HCT116 (cell line): ENCODE measurements around the gene HEBP1. TPM values are rescaled to one million over a fixed set of nuclear protein-coding genes. Genes with fewer than 3 reads are reported as not detected.

Experiments used
- ATAC-seq: fragments of 200-7000 bp; cut with Tn5 transposase; 2 replicates; pipeline ENCODE4 v1.9.1; 2020; ENCODE audit warnings: mild to moderate bottlenecking, moderate library complexity
- BruUV-seq: library from RNA; stranded (reverse); fragments of 400-500 nt; replicated peaks from 2 replicates; lab custom pipeline; 2021; lab: Mats Ljungman, UMichigan
- CTCF ChIA-PET: fragments of 300-600 bp; sonication (Branson Sonifier 250); formaldehyde crosslinking; loops from one replicate; lab custom pipeline; 2021; ENCODE audit warnings: antibody characterized with exemption; lab: Charles Lee
- POLR2A ChIA-PET: fragments of 300-600, 350-600 bp; sonication (Branson Sonifier 250); formaldehyde crosslinking; loops from one replicate; lab custom pipeline; 2021; ENCODE audit warnings: antibody characterized with exemption; lab: Charles Lee
- RAD21 ChIA-PET, 2 experiments: fragments of 300-600 bp; sonication (Branson Sonifier 250); formaldehyde crosslinking; loops; one replicate each; lab custom pipeline; 2023; ENCODE audit warnings: low total read pairs in 2 of 2; ENCODE audit not compliant: uncharacterized antibody in 2 of 2, unreplicated experiment in 2 of 2, low non-redundant PET in 1 of 2; lab: Charles Lee
- DNase-seq: peaks from one replicate; pipeline ENCODE4 v3.0.0-alpha.2; 2010; ENCODE audit warnings: low read depth, low spot score
- H2AFZ ChIP-seq: fragments of 200-600 bp; shearing (Covaris generic), sonication (generic); 2 replicates; pipeline ENCODE4 v1.6.1; 2017; ENCODE audit warnings: low read depth, mixed run types, mixed read lengths, antibody characterized with exemption, low read length; ENCODE audit not compliant: poor library complexity, severe bottlenecking
- H3K27ac ChIP-seq: 2 replicates; pipeline ENCODE4 v1.5.1; 2012; ENCODE audit warnings: low read depth, low read length
- H3K27me3 ChIP-seq: fragments of 200-600 bp; sonication (generic); 2 replicates; pipeline ENCODE4 v1.6.1; 2016; ENCODE audit warnings: mixed run types, low read length, mixed read lengths; ENCODE audit not compliant: insufficient read depth
- H3K36me3 ChIP-seq, 2 experiments: fragments of 200-500 bp in 1 of 2; fragments of 200-600 bp in 1 of 2; sonication (Bioruptor generic) in 1 of 2; sonication (generic) in 1 of 2; 2 replicates each; pipeline versions ENCODE4 v1.5.1 to v1.6.1; 2014 to 2016; ENCODE audit warnings: low read length in 2 of 2, inconsistent platforms in 1 of 2, mixed read lengths in 1 of 2, mixed run types in 1 of 2; ENCODE audit not compliant: insufficient read depth in 2 of 2, control insufficient read depth in 1 of 2
- H3K4me1 ChIP-seq, 2 experiments: fragments of 200-600 bp in 1 of 2; sonication (generic) in 1 of 2; 2 replicates each; pipeline versions ENCODE4 v1.5.1 to v1.6.1; 2012 to 2017; ENCODE audit warnings: low read length in 2 of 2, inconsistent platforms in 1 of 2, mild to moderate bottlenecking in 1 of 2, mixed read lengths in 1 of 2, mixed run types in 1 of 2, moderate library complexity in 1 of 2; ENCODE audit not compliant: insufficient read depth in 2 of 2, control insufficient read depth in 1 of 2
- H3K4me2 ChIP-seq: fragments of 200-600 bp; sonication (generic); 2 replicates; pipeline ENCODE4 v1.6.1; 2017; ENCODE audit warnings: mixed run types, low read length, mixed read lengths
- H3K4me3 ChIP-seq, 2 experiments: fragments of 200-600 bp in 1 of 2; sonication (generic) in 1 of 2; replicated peaks in 1 of 2; 2 replicates each; pipeline ENCODE4 v1.5.1; 2011 to 2016; ENCODE audit warnings: low read length in 2 of 2, control low read depth in 1 of 2, low read depth in 1 of 2, mild to moderate bottlenecking in 1 of 2, mixed read lengths in 1 of 2, mixed run types in 1 of 2
- H3K79me2 ChIP-seq: fragments of 200-600 bp; sonication (generic); 2 replicates; pipeline ENCODE4 v1.6.1; 2017; ENCODE audit warnings: mild to moderate bottlenecking, mixed run types, low read length, moderate library complexity, mixed read lengths; ENCODE audit not compliant: insufficient read depth
- H3K9ac ChIP-seq: fragments of 200-600 bp; sonication (generic); 2 replicates; pipeline ENCODE4 v1.6.1; 2016; ENCODE audit warnings: low read length, mixed read lengths
- H3K9me2 ChIP-seq: fragments of 200-600 bp; sonication (generic), shearing (Covaris generic); 2 replicates; pipeline ENCODE4 v1.6.1; 2017; ENCODE audit warnings: mixed run types, mild to moderate bottlenecking, moderate library complexity; ENCODE audit not compliant: insufficient read depth
- H3K9me3 ChIP-seq, 2 experiments: fragments of 200-500 bp in 1 of 2; fragments of 200-600 bp in 1 of 2; sonication (Bioruptor generic) in 1 of 2; sonication (generic) in 1 of 2; 2 replicates each; pipeline ENCODE4 v1.6.1; 2014 to 2017; ENCODE audit warnings: low read length in 2 of 2, mixed read lengths in 2 of 2, inconsistent platforms in 1 of 2, low read depth in 1 of 2, mild to moderate bottlenecking in 1 of 2, mixed run types in 1 of 2, moderate library complexity in 1 of 2; ENCODE audit not compliant: control insufficient read depth in 1 of 2, insufficient read depth in 1 of 2
- H4K20me1 ChIP-seq: fragments of 200-600 bp; sonication (generic), shearing (Covaris generic); 2 replicates; pipeline ENCODE4 v1.6.1; 2017; ENCODE audit warnings: mixed run types, mild to moderate bottlenecking, moderate library complexity; ENCODE audit not compliant: insufficient read depth
- CBX3 ChIP-seq: IDR thresholded peaks from 2 replicates; pipeline ENCODE4 v1.6.1; 2012; ENCODE audit warnings: low read depth
- EZH2 ChIP-seq: fragments of 200-600 bp; sonication (generic); IDR thresholded peaks from 2 replicates; pipeline ENCODE4 v1.6.1; 2017; ENCODE audit warnings: antibody characterized with exemption, mixed run types
- EZH2phosphoT487 ChIP-seq: fragments of 200-600 bp; IDR thresholded peaks from 2 replicates; pipeline ENCODE4 v1.6.1; 2018; ENCODE audit warnings: antibody characterized with exemption, borderline replicate concordance
- SIN3A ChIP-seq: IDR thresholded peaks from 2 replicates; pipeline ENCODE4 v1.6.1; 2012; ENCODE audit warnings: low read depth
- SP1 ChIP-seq: IDR thresholded peaks from 2 replicates; pipeline ENCODE4 v1.6.1; 2012; ENCODE audit warnings: low read depth
- YY1 ChIP-seq: IDR thresholded peaks from 2 replicates; pipeline ENCODE4 v1.6.1; 2011; ENCODE audit warnings: low read length, low read depth, moderate library complexity, mild to moderate bottlenecking; ENCODE audit not compliant: insufficient replicate concordance; ENCODE audit errors: extremely low read depth
- intact Hi-C: fragments of 100-400 bp; cut with micrococcal nuclease; formaldehyde crosslinking; loops from 2 replicates; pipeline ENCODE4 v1.10.0; 2022
- total RNA-seq: library from RNA; stranded (reverse); gene quantifications from one replicate; pipeline ENCODE4 v1.2.1, GENCODE V29; 2021; ENCODE audit not compliant: unreplicated experiment

The HEBP1 gene
- total RNA-seq, 1 experiment from 2014 or later = 41.0 TPM

DNA sequence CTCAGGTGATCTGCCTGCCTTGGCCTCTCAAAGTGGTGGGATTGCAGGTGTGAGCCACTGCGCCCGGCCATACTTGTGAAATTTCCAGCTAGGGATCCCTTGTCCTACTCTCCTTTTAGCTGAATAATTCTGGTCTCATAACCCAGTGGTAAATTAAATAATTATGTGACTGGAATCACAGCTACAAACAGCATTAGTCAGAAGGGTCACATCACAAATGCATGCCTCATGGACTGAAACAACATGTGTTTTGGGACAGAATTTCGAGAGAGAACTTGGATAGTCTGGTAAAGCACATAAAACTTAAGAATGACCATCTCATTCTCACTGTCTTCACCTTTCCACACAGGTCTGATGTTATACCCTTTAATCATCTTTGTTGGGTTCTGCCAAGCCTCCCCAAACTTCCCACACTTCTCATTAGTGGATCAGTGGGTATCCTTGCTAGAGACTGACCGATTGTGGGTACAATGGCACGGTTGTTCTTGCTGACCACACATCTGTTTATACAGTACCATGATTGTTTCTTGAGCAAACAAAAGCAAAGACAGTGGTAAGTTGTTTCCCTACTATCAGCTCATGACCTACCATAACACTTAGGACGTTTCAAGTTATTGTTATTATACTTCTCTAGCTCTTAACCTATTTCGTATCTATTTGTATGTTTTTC, 53.2 kb downstream of the HEBP1 start:
- H4K20me1 ChIP-seq = no peaks in the 10 kb centered on the region
- no peak for DNase-seq
- no peak for ATAC-seq
- ChIA-PET POLR2A (no interaction called here), CTCF (no interaction called here), RAD21 (no interaction called here)
- no peak overlapping the region for H3K4me3 ChIP-seq
- no peak overlapping the region for H3K27ac ChIP-seq
- H3K9ac ChIP-seq = no peak overlapping the region
- no TSS peak for BruUV-seq
- H2AFZ ChIP-seq = no peak overlapping the region
- H3K4me1 ChIP-seq = no peaks in the 10 kb centered on the region
- H3K27me3 ChIP-seq = no peaks in the 10 kb centered on the region
- no peaks in the 10 kb centered on the region for H3K79me2 ChIP-seq
- intact Hi-C loops = no loop called here
- no peak for TF ChIP-seq YY1
- no peak for TF ChIP-seq EZH2
- TF ChIP-seq SIN3A = no peak
- no peak for TF ChIP-seq SP1
- no peaks in the 10 kb centered on the region for H3K36me3 ChIP-seq
- H3K9me2 ChIP-seq = no peaks in the 10 kb centered on the region
- H3K9me3 ChIP-seq = no peaks in the 10 kb centered on the region
- H3K4me2 ChIP-seq = no peak overlapping the region

DNA sequence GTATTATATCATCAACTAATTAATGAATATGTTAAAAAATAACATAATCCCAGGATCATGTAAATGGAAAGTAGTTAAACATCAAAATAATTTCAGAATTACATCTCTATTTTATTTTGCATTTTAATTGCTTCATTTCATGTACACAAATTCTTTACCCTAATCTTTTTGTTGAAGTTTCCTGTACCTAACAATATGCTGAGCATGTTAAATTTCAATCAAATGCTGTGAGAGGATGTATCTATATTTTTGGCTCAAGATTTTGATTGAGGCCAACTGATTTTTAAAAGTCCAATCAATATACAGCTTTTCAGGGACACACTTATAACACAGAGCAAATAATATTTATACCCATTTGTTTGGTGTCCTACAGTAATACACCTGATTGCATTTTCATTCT, 54.5 kb downstream of the HEBP1 start:
- H3K27ac ChIP-seq = no peak overlapping the region
- no peaks in the 10 kb centered on the region for H3K27me3 ChIP-seq
- H3K36me3 ChIP-seq = no peaks in the 10 kb centered on the region
- no peak for ATAC-seq
- DNase-seq = no peak
- no peak for TF ChIP-seq EZH2phosphoT487
- no peak for TF ChIP-seq CBX3
- TF ChIP-seq, all 23 proteins: peak for 0
- ChIA-PET RAD21 (no interaction called here), POLR2A (no interaction called here), CTCF (no interaction called here)
- Histone ChIP-seq H3K9ac (no peak overlapping the region), H3K9me3 (no peaks in the 10 kb centered on the region), H3K79me2 (no peaks in the 10 kb centered on the region), H3K4me3 (no peak overlapping the region), H2AFZ (no peak overlapping the region), H3K9me2 (no peaks in the 10 kb centered on the region), H4K20me1 (no peaks in the 10 kb centered on the region), H3K4me1 (no peaks in the 10 kb centered on the region), H3K4me2 (no peak overlapping the region)
- intact Hi-C loops = no loop called here
- BruUV-seq = no TSS peak
